Activated T-cell treated with anti-CD3 and anti-CD28 coated beads, Interleukin-2, amount 50 U/mL, for 4 hours (primary cell): ENCODE data around the gene HSPA2. TPM values are rescaled to one million over a fixed set of nuclear protein-coding genes. Genes with fewer than 3 reads are reported as not detected.

Experiments
- total RNA-seq, 3 donors: library from RNA; stranded (reverse); gene quantifications; one replicate each; pipeline ENCODE4 v1.2.1, GENCODE V29; 2021

Gene HSPA2
- total RNA-seq, 3 donors from 2014 or later, result 1.4 to 1.8 (median 1.4) TPM

Other genes with a start within 250 kb of the HSPA2 start
- 1 to 10 TPM; 1.3 to 4.5 (median 4.4) TPM for gene ESR2, start 246.4 kb upstream of the HSPA2 start, total RNA-seq
- gene MTHFD1, start 152.4 kb upstream of the HSPA2 start, total RNA-seq, result 100 to 1,000 TPM; 175 to 213 (median 209) TPM
- under 1 TPM; 0.65 to 0.83 (median 0.69) TPM for gene AKAP5, start 75.2 kb upstream of the HSPA2 start, total RNA-seq
- 10 to 100 TPM; 12.8 to 13.5 (median 13.1) TPM for gene ZBTB25, start 36.9 kb upstream of the HSPA2 start, total RNA-seq
- gene ZBTB1, start 36.0 kb upstream of the HSPA2 start, total RNA-seq, result 10 to 100 TPM; 24.0 to 28.5 (median 27.1) TPM
- not detected for gene PPP1R36, start 9.2 kb downstream of the HSPA2 start, total RNA-seq
- gene PLEKHG3, start 163.7 kb downstream of the HSPA2 start, total RNA-seq, result 1 to 10 TPM; 1.1 to 6.7 (median 3.7) TPM